Activated CD8-positive, alpha-beta T cell treated with anti-CD3 and anti-CD28 coated beads, Interleukin-2, amount 10 ng/mL, durations not matched to agents 7 days and 5 days (primary cell): Measurements from ENCODE around the gene SLC22A7. TPM values are rescaled to one million over a fixed set of nuclear protein-coding genes. Genes with fewer than 3 reads are reported as not detected.

Source experiments
- ATAC-seq: fragments of 150-1000 bp; cut with Tn5 transposase; one replicate; pipeline ENCODE4 v1.10.0; 2021; ENCODE audit warnings: moderate library complexity
- CTCF ChIA-PET: fragments of 350-600 bp; sonication (Branson Sonifier 250); formaldehyde crosslinking; loops from one replicate; lab custom pipeline; 2021; ENCODE audit warnings: antibody characterized with exemption; lab: Charles Lee
- POLR2A ChIA-PET: fragments of 350-600 bp; sonication (Branson Sonifier 250); formaldehyde crosslinking; loops from one replicate; lab custom pipeline; 2021; ENCODE audit warnings: antibody characterized with exemption; lab: Charles Lee
- DNase-seq: peaks from one replicate; pipeline ENCODE4 v3.0.0-alpha.2; 2020
- H3K27ac Mint-ChIP-seq: one replicate; pipeline ENCODE4 v1.8.0; 2021; ENCODE audit warnings: mild to moderate bottlenecking, mixed read lengths
- H3K27me3 Mint-ChIP-seq: one replicate; pipeline ENCODE4 v1.8.0; 2021; ENCODE audit warnings: low read depth, mixed read lengths
- H3K36me3 Mint-ChIP-seq: one replicate; pipeline ENCODE4 v1.8.0; 2021; ENCODE audit warnings: low read depth, mixed read lengths
- H3K4me1 Mint-ChIP-seq: one replicate; pipeline ENCODE4 v1.8.0; 2021; ENCODE audit warnings: low read depth, mixed read lengths
- H3K4me3 Mint-ChIP-seq: one replicate; pipeline ENCODE4 v1.8.0; 2021; ENCODE audit warnings: mild to moderate bottlenecking, mixed read lengths
- H3K9me3 Mint-ChIP-seq: one replicate; pipeline ENCODE4 v1.8.0; 2022; ENCODE audit warnings: mixed read lengths; ENCODE audit not compliant: insufficient read depth
- total RNA-seq, 2 experiments: library from RNA; stranded (reverse); gene quantifications; one replicate each; pipeline ENCODE4 v1.2.3, GENCODE V29; 2021

Gene SLC22A7
- total RNA-seq, 2 experiments from 2014 or later, result not detected

GRCh38 chr6:43258180-43258579 is 39.9 kb upstream of the SLC22A7 start:
- POLR2A ChIA-PET, result no interaction called here
- Mint-ChIP-seq H3K36me3 (no peaks in the 10 kb centered on the region), H3K27ac (no peak overlapping the region), H3K4me3 (no peak overlapping the region), H3K27me3 (peaks cover 1% of the 10 kb centered on the region), H3K4me1 (no peaks in the 10 kb centered on the region), H3K9me3 (no peaks in the 10 kb centered on the region)
- DNase-seq (no peak), ATAC-seq (no peak)
- CTCF ChIA-PET, result no interaction called here

GRCh38 chr6:43258807-43259686 is 39.0 kb upstream of the SLC22A7 start:
- Mint-ChIP-seq H3K4me1 (no peaks in the 10 kb centered on the region), H3K27ac (no peak overlapping the region), H3K36me3 (no peaks in the 10 kb centered on the region), H3K9me3 (no peaks in the 10 kb centered on the region), H3K4me3 (no peak overlapping the region), H3K27me3 (peaks cover 2% of the 10 kb centered on the region)
- ATAC-seq (no peak), DNase-seq (no peak)
- ChIA-PET CTCF (no interaction called here), POLR2A (no interaction called here)

- Mint-ChIP-seq H3K36me3 (no peaks in the 10 kb centered on the region), H3K27me3 (peaks cover 4% of the 10 kb centered on the region), H3K9me3 (no peaks in the 10 kb centered on the region), H3K27ac (no peak overlapping the region), H3K4me3 (no peak overlapping the region), H3K4me1 (no peaks in the 10 kb centered on the region)
- ATAC-seq, result no peak
- DNase-seq, result no peak
- CTCF ChIA-PET, result no interaction called here
- POLR2A ChIA-PET, result no interaction called here
Observed at GRCh38 chr6:43260791-43261190, 37.3 kb upstream of the SLC22A7 start.

GRCh38 chr6:43261198-43261597 is 36.9 kb upstream of the SLC22A7 start:
- no peaks in the 10 kb centered on the region for H3K36me3 Mint-ChIP-seq
- POLR2A ChIA-PET, result no interaction called here

GRCh38 chr6:43262000-43262779 is 35.9 kb upstream of the SLC22A7 start:
- H3K27me3 Mint-ChIP-seq, result peaks cover 9% of the 10 kb centered on the region
- ATAC-seq (no peak), DNase-seq (no peak)
- H3K9me3 Mint-ChIP-seq, result no peaks in the 10 kb centered on the region
- no peaks in the 10 kb centered on the region for H3K36me3 Mint-ChIP-seq
- peak overlapping the region; percentile 12 for H3K27ac Mint-ChIP-seq
- H3K4me1 Mint-ChIP-seq, result no peaks in the 10 kb centered on the region
- ChIA-PET POLR2A (no interaction called here), CTCF (interaction anchor here (0.6 to 4.8 kb wide), 4 partner anchors 11 to 244 kb away, joined by 3 to 27 read pairs (median 8); no protein-coding TSS in a partner anchor)
- no peak overlapping the region for H3K4me3 Mint-ChIP-seq

More at GRCh38 chr6:43261198-43261597, 36.9 kb upstream of the SLC22A7 start:
- peaks cover 4% of the 10 kb centered on the region for H3K27me3 Mint-ChIP-seq
- H3K4me1 Mint-ChIP-seq, result no peaks in the 10 kb centered on the region
- CTCF ChIA-PET, result interaction anchor here (4.8 kb wide), 1 partner anchor 245 kb away, joined by 27 read pairs; no protein-coding TSS in a partner anchor
- H3K27ac Mint-ChIP-seq, result no peak overlapping the region
- no peak overlapping the region for H3K4me3 Mint-ChIP-seq
- ATAC-seq (no peak), DNase-seq (no peak)
- no peaks in the 10 kb centered on the region for H3K9me3 Mint-ChIP-seq

GRCh38 chr6:43262780-43263313 is 35.2 kb upstream of the SLC22A7 start:
- Mint-ChIP-seq H3K9me3 (no peaks in the 10 kb centered on the region), H3K36me3 (no peaks in the 10 kb centered on the region), H3K27ac (no peak overlapping the region), H3K27me3 (peaks cover 16% of the 10 kb centered on the region), H3K4me3 (no peak overlapping the region), H3K4me1 (no peaks in the 10 kb centered on the region)
- ChIA-PET POLR2A (no interaction called here), CTCF (interaction anchor here (0.6 to 4.8 kb wide), 6 partner anchors 10 to 244 kb away, joined by 3 to 27 read pairs (median 6); no protein-coding TSS in a partner anchor)
- no peak for DNase-seq
- no peak for ATAC-seq

- CTCF ChIA-PET, result interaction anchor here (0.5 to 4.8 kb wide), 9 partner anchors 8 to 243 kb away, joined by 3 to 27 read pairs (median 4); no protein-coding TSS in a partner anchor
- Mint-ChIP-seq H3K4me1 (no peaks in the 10 kb centered on the region), H3K27ac (no peak overlapping the region), H3K36me3 (no peaks in the 10 kb centered on the region), H3K4me3 (no peak overlapping the region), H3K9me3 (no peaks in the 10 kb centered on the region), H3K27me3 (peaks cover 22% of the 10 kb centered on the region)
- DNase-seq (peak; percentile 86), ATAC-seq (peak; percentile 94)
- POLR2A ChIA-PET, result no interaction called here
Observed at GRCh38 chr6:43263314-43264178, 34.5 kb upstream of the SLC22A7 start.

GRCh38 chr6:43264599-43265145 is 33.4 kb upstream of the SLC22A7 start:
- H3K4me3 Mint-ChIP-seq, result no peak overlapping the region
- CTCF ChIA-PET, result interaction anchor here (1.7 to 4.8 kb wide), 2 partner anchors 133 to 242 kb away, joined by 10 to 27 read pairs; no protein-coding TSS in a partner anchor
- no peak for ATAC-seq
- H3K4me1 Mint-ChIP-seq, result peaks cover 6% of the 10 kb centered on the region
- no peaks in the 10 kb centered on the region for H3K9me3 Mint-ChIP-seq
- no peak for DNase-seq
- no peak overlapping the region for H3K27ac Mint-ChIP-seq
- no peaks in the 10 kb centered on the region for H3K36me3 Mint-ChIP-seq
- peaks cover 30% of the 10 kb centered on the region for H3K27me3 Mint-ChIP-seq
- POLR2A ChIA-PET, result no interaction called here

GRCh38 chr6:43265564-43265963 is 32.5 kb upstream of the SLC22A7 start:
- Mint-ChIP-seq H3K4me1 (peaks cover 6% of the 10 kb centered on the region), H3K27me3 (peaks cover 38% of the 10 kb centered on the region), H3K4me3 (no peak overlapping the region), H3K9me3 (no peaks in the 10 kb centered on the region), H3K27ac (no peak overlapping the region), H3K36me3 (no peaks in the 10 kb centered on the region)
- no peak for DNase-seq
- ChIA-PET POLR2A (no interaction called here), CTCF (interaction anchor here (4.8 kb wide), 1 partner anchor 241 kb away, joined by 27 read pairs; no protein-coding TSS in a partner anchor)
- ATAC-seq, result no peak

GRCh38 chr6:43267619-43268354 is 30.3 kb upstream of the SLC22A7 start:
- H3K36me3 Mint-ChIP-seq, result no peaks in the 10 kb centered on the region
- H3K4me3 Mint-ChIP-seq, result no peak overlapping the region
- peaks cover 6% of the 10 kb centered on the region for H3K4me1 Mint-ChIP-seq
- H3K27me3 Mint-ChIP-seq, result peaks cover 48% of the 10 kb centered on the region
- H3K27ac Mint-ChIP-seq, result no peak overlapping the region
- no peaks in the 10 kb centered on the region for H3K9me3 Mint-ChIP-seq
- ChIA-PET POLR2A (no interaction called here), CTCF (interaction anchor here (0.5 to 1.5 kb wide), 2 partner anchors 187 to 238 kb away, joined by 3 to 7 read pairs; partner anchors contain the start of gene DLK2)
- ATAC-seq, result no peak
- no peak for DNase-seq
